HUES6 (cell line): ENCODE data around the gene FCER1G.

ENCODE experiments used
- H3K27ac ChIP-seq: 2 replicates; pipeline ENCODE4 v1.7.0; 2013; ENCODE audit warnings: low read depth, mild to moderate bottlenecking, low read length, inconsistent platforms
- H3K27me3 ChIP-seq: 2 replicates; pipeline ENCODE4 v1.6.1; 2013; ENCODE audit warnings: low read length; ENCODE audit not compliant: control insufficient read depth, insufficient read depth
- H3K36me3 ChIP-seq: 2 replicates; pipeline ENCODE4 v1.6.1; 2013; ENCODE audit warnings: low read length; ENCODE audit not compliant: control insufficient read depth, insufficient read depth
- H3K4me1 ChIP-seq: 2 replicates; pipeline ENCODE4 v1.6.1; 2013; ENCODE audit warnings: low read length; ENCODE audit not compliant: control insufficient read depth, insufficient read depth
- H3K4me3 ChIP-seq: 2 replicates; pipeline ENCODE4 v1.5.1; 2013; ENCODE audit warnings: low read depth, low read length
- H3K9ac ChIP-seq: one replicate; pipeline ENCODE4 v1.6.1; 2013; ENCODE audit warnings: mild to moderate bottlenecking, low read length
- H3K9me3 ChIP-seq: 2 replicates; pipeline ENCODE4 v1.6.1; 2013; ENCODE audit warnings: low read depth, low read length; ENCODE audit not compliant: control insufficient read depth, insufficient read depth

FCER1G gene

GRCh38 chr1:161259765-161260164 is 44.7 kb downstream of the FCER1G start:
- Histone ChIP-seq H3K36me3 (no peaks in the 10 kb centered on the region), H3K4me3 (no peak overlapping the region), H3K9ac (no peak overlapping the region), H3K27me3 (peaks cover 44% of the 10 kb centered on the region), H3K9me3 (peaks cover 17% of the 10 kb centered on the region), H3K4me1 (peaks cover 7% of the 10 kb centered on the region; the same call in 1 of the 2 replicates), H3K27ac (no peak overlapping the region)

- Histone ChIP-seq H3K9me3 (peaks cover 17% of the 10 kb centered on the region), H3K9ac (no peak overlapping the region), H3K27me3 (peaks cover 44% of the 10 kb centered on the region), H3K4me1 (peaks cover 7% of the 10 kb centered on the region; the same call in 1 of the 2 replicates), H3K27ac (no peak overlapping the region), H3K4me3 (no peak overlapping the region), H3K36me3 (no peaks in the 10 kb centered on the region)
Measured at GRCh38 chr1:161260376-161261260, 45.5 kb downstream of the FCER1G start.

- no peak overlapping the region for H3K9ac ChIP-seq
- H3K4me3 ChIP-seq: no peak overlapping the region
- H3K27me3 ChIP-seq: peaks cover 44% of the 10 kb centered on the region
- peaks cover 13% of the 10 kb centered on the region for H3K9me3 ChIP-seq
- H3K36me3 ChIP-seq: no peaks in the 10 kb centered on the region
- H3K27ac ChIP-seq: no peak overlapping the region
- peaks cover 12% of the 10 kb centered on the region for H3K4me1 ChIP-seq
Measured at GRCh38 chr1:161261261-161262235, 46.5 kb downstream of the FCER1G start.

- Histone ChIP-seq H3K9ac (no peak overlapping the region), H3K36me3 (no peaks in the 10 kb centered on the region)
Measured at GRCh38 chr1:161265305-161265704, 50.2 kb downstream of the FCER1G start.

GRCh38 chr1:161266202-161266601 is 51.1 kb downstream of the FCER1G start:
- H3K9me3 ChIP-seq: no peaks in the 10 kb centered on the region
- no peak overlapping the region for H3K4me3 ChIP-seq
- peaks cover 12% of the 10 kb centered on the region for H3K4me1 ChIP-seq
- no peak overlapping the region for H3K27ac ChIP-seq
- H3K36me3 ChIP-seq: no peaks in the 10 kb centered on the region
- no peak overlapping the region for H3K9ac ChIP-seq
- peaks cover 8% of the 10 kb centered on the region for H3K27me3 ChIP-seq

More at GRCh38 chr1:161265305-161265704, 50.2 kb downstream of the FCER1G start:
- Histone ChIP-seq H3K27ac (no peak overlapping the region), H3K27me3 (peaks cover 17% of the 10 kb centered on the region), H3K4me3 (no peak overlapping the region), H3K9me3 (no peaks in the 10 kb centered on the region), H3K4me1 (peaks cover 18% of the 10 kb centered on the region)

GRCh38 chr1:161266836-161267235 is 51.7 kb downstream of the FCER1G start:
- H3K36me3 ChIP-seq: no peaks in the 10 kb centered on the region
- no peak overlapping the region for H3K27ac ChIP-seq
- peaks cover 2% of the 10 kb centered on the region for H3K27me3 ChIP-seq
- no peak overlapping the region for H3K4me3 ChIP-seq
- peaks cover 11% of the 10 kb centered on the region for H3K4me1 ChIP-seq
- no peaks in the 10 kb centered on the region for H3K9me3 ChIP-seq
- H3K9ac ChIP-seq: no peak overlapping the region

GRCh38 chr1:161267321-161267720 is 52.2 kb downstream of the FCER1G start:
- peaks cover 11% of the 10 kb centered on the region for H3K4me1 ChIP-seq
- H3K36me3 ChIP-seq: no peaks in the 10 kb centered on the region
- no peak overlapping the region for H3K4me3 ChIP-seq
- no peaks in the 10 kb centered on the region for H3K27me3 ChIP-seq
- H3K27ac ChIP-seq: no peak overlapping the region
- no peaks in the 10 kb centered on the region for H3K9me3 ChIP-seq
- H3K9ac ChIP-seq: no peak overlapping the region
